ENCODE results near the gene ROBO1.

DNA sequence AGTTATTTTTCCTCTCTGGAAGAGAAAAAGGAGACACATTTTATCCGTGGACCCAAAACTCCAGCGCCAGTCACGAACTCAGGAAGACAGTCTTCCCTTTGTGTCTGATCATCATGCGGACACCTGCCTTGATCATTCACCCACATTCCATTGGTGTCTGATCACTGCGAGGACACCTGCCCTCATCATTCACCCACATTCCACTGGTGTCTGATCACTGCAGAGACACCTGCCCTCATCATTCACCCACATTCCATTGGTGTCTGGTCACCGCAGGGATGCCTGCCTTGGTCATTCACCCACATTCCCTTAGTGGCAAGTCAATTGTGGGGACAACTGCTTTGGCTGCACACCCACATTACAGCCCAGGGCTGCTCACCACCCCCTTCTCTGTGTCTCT is 148.9 kb downstream of the ROBO1 start:
- TF ChIP-seq, protein P1, sequence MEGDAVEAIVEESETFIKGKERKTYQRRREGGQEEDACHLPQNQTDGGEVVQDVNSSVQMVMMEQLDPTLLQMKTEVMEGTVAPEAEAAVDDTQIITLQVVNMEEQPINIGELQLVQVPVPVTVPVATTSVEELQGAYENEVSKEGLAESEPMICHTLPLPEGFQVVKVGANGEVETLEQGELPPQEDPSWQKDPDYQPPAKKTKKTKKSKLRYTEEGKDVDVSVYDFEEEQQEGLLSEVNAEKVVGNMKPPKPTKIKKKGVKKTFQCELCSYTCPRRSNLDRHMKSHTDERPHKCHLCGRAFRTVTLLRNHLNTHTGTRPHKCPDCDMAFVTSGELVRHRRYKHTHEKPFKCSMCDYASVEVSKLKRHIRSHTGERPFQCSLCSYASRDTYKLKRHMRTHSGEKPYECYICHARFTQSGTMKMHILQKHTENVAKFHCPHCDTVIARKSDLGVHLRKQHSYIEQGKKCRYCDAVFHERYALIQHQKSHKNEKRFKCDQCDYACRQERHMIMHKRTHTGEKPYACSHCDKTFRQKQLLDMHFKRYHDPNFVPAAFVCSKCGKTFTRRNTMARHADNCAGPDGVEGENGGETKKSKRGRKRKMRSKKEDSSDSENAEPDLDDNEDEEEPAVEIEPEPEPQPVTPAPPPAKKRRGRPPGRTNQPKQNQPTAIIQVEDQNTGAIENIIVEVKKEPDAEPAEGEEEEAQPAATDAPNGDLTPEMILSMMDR (IDR thresholded peaks at IDR 0.05), result no peak
- no peak for TF ChIP-seq EZH2 (IDR thresholded peaks at IDR 0.05)
